Measurements from ENCODE around the gene ZNF862. TPM values are rescaled to one million over a fixed set of nuclear protein-coding genes. Genes with fewer than 3 reads are reported as not detected.

ZNF862 gene
- total RNA-seq, 1 experiment from 2014 or later = 42.4 TPM

DNA sequence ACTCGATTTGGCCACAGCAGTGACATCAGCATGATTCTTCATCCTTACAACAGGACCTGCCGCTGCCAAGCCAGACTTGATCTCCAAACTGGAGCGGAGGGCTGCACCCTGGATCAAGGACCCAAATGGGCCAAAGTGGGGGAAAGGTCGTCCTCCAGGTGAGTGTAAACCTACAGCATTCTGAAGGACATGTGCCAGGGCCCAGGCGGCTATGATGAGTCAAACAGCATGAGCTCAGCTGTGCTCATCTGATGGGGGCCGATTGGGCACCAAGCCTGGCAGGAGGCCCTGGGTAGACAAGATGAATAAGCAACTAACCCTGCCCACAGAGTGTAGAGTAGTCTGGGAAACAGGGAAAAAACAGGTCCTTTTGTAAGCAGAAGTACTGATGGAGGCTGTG lies 21.2 kb downstream of the ZNF862 start:
- Histone ChIP-seq H2AFZ (no peak overlapping the region), H3K4me1 (replicated peaks; ENCODE audit: insufficient read depth) (peaks cover 16% of the 10 kb centered on the region), H3K9me2 (ENCODE audit: insufficient read depth) (no peaks in the 10 kb centered on the region), H3K27me3 (ENCODE audit: insufficient read depth, low read depth) (no peaks in the 10 kb centered on the region), H3K9me3 (ENCODE audit: insufficient read depth, low read depth) (no peaks in the 10 kb centered on the region), H3K79me2 (ENCODE audit: low read depth) (no peaks in the 10 kb centered on the region), H3K36me3 (ENCODE audit: low read depth) (no peaks in the 10 kb centered on the region), H3K27ac (no peak overlapping the region), H3F3A (ENCODE audit: insufficient read depth, low read depth) (no peaks in the 10 kb centered on the region; the same call in 1 of the 2 replicates), H3K4me3 (no peak overlapping the region), H4K20me1 (ENCODE audit: insufficient read depth) (no peaks in the 10 kb centered on the region), H3K4me2 (no peak overlapping the region)
- TF ChIP-seq EZH2 (IDR thresholded peaks at IDR 0.05; ENCODE audit: low read depth) = no peak
- TF ChIP-seq, protein P1, sequence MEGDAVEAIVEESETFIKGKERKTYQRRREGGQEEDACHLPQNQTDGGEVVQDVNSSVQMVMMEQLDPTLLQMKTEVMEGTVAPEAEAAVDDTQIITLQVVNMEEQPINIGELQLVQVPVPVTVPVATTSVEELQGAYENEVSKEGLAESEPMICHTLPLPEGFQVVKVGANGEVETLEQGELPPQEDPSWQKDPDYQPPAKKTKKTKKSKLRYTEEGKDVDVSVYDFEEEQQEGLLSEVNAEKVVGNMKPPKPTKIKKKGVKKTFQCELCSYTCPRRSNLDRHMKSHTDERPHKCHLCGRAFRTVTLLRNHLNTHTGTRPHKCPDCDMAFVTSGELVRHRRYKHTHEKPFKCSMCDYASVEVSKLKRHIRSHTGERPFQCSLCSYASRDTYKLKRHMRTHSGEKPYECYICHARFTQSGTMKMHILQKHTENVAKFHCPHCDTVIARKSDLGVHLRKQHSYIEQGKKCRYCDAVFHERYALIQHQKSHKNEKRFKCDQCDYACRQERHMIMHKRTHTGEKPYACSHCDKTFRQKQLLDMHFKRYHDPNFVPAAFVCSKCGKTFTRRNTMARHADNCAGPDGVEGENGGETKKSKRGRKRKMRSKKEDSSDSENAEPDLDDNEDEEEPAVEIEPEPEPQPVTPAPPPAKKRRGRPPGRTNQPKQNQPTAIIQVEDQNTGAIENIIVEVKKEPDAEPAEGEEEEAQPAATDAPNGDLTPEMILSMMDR (conservative IDR thresholded peaks at IDR 0.05) = no peak
- intact Hi-C loops (cut with micrococcal nuclease; ENCODE audit: unreplicated experiment) = no loop called here
- no peak for DNase-seq
- POLR2A ChIA-PET (ENCODE audit: unreplicated experiment) = no interaction called here
- no TSS peak for BruUV-seq (replicated peaks)
- CTCF ChIA-PET = no interaction called here

DNA sequence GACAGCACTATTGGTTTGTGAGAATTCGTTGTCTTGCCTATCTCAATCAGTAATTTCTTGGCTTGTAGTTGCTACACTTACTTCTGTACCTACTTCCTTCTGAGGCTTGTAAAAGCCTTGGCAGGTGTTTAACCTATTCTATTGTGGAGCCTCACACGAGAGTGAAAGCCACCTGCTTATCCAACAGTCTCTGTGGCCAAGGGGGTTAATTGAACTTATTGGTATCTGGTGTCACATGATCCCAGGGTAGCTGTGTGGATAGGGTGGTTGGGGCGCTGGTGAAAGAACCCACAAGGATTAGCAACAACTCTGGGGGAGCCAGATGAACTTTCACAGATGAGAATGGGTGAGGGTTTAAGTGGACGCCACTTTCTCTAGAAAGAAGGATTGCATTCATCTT lies 21.7 kb downstream of the ZNF862 start:
- no peaks in the 10 kb centered on the region for H3K9me3 ChIP-seq (ENCODE audit: insufficient read depth, low read depth)
- H3K27me3 ChIP-seq (ENCODE audit: insufficient read depth, low read depth) = no peaks in the 10 kb centered on the region
- TF ChIP-seq, protein P1 (conservative IDR thresholded peaks at IDR 0.05) = no peak
- no peak for TF ChIP-seq EZH2 (IDR thresholded peaks at IDR 0.05; ENCODE audit: low read depth)
- H3K4me1 ChIP-seq (replicated peaks; ENCODE audit: insufficient read depth) = peaks cover 11% of the 10 kb centered on the region
- H3K79me2 ChIP-seq (ENCODE audit: low read depth) = no peaks in the 10 kb centered on the region
- intact Hi-C loops (cut with micrococcal nuclease; ENCODE audit: unreplicated experiment) = no loop called here
- POLR2A ChIA-PET (ENCODE audit: unreplicated experiment) = no interaction called here
- no peak overlapping the region for H3K27ac ChIP-seq
- no peaks in the 10 kb centered on the region for H3K36me3 ChIP-seq (ENCODE audit: low read depth)
- H3K4me3 ChIP-seq = no peak overlapping the region
- CTCF ChIA-PET = no interaction called here
- H3K9me2 ChIP-seq (ENCODE audit: insufficient read depth) = no peaks in the 10 kb centered on the region
- no peak for DNase-seq
- no peak overlapping the region for H3K4me2 ChIP-seq
- H2AFZ ChIP-seq = no peak overlapping the region
- H3F3A ChIP-seq (ENCODE audit: insufficient read depth, low read depth) = no peaks in the 10 kb centered on the region; the same call in 1 of the 2 replicates
- no peaks in the 10 kb centered on the region for H4K20me1 ChIP-seq (ENCODE audit: insufficient read depth)
- BruUV-seq (replicated peaks) = no TSS peak

DNA sequence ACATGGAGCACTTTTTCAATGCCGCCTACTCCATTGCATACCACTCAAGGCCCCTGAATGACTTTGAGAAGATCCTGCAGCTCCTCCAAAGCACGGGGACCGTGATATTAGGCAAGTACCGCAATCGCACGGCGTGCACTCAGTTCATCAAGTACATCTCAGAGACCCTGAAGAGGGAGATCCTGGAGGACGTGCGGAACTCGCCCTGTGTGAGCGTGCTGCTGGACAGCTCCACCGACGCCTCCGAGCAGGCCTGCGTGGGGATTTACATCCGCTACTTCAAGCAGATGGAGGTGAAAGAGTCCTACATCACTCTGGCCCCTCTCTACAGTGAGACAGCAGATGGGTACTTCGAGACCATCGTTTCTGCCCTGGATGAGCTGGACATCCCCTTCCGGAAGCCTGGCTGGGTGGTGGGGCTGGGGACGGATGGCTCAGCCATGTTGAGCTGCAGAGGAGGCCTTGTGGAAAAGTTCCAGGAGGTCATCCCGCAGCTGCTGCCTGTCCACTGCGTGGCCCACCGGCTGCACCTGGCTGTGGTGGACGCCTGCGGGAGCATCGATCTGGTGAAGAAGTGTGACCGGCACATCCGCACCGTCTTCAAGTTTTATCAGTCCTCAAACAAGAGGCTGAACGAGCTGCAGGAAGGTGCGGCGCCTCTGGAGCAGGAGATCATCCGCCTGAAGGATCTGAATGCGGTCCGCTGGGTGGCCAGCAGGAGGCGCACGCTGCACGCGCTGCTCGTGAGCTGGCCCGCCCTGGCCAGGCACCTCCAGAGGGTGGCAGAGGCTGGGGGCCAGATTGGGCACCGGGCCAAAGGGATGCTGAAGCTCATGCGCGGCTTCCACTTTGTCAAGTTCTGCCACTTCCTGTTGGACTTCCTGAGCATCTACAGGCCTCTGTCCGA lies 22.9 kb downstream of the ZNF862 start:
- Histone ChIP-seq H3K27ac (no peak overlapping the region), H2AFZ (no peak overlapping the region), H3K4me2 (no peak overlapping the region), H3K27me3 (ENCODE audit: insufficient read depth, low read depth) (no peaks in the 10 kb centered on the region), H4K20me1 (ENCODE audit: insufficient read depth) (no peaks in the 10 kb centered on the region), H3K36me3 (ENCODE audit: low read depth) (no peaks in the 10 kb centered on the region), H3K9me3 (ENCODE audit: insufficient read depth, low read depth) (no peaks in the 10 kb centered on the region), H3K79me2 (ENCODE audit: low read depth) (no peaks in the 10 kb centered on the region), H3K4me3 (no peak overlapping the region), H3K9me2 (ENCODE audit: insufficient read depth) (no peaks in the 10 kb centered on the region), H3K4me1 (replicated peaks; ENCODE audit: insufficient read depth) (no peaks in the 10 kb centered on the region), H3F3A (ENCODE audit: insufficient read depth, low read depth) (no peaks in the 10 kb centered on the region)
- TF ChIP-seq, protein P1 (conservative IDR thresholded peaks at IDR 0.05) = no peak; the same call in 1 of the 2 replicates
- no peak for TF ChIP-seq EZH2 (IDR thresholded peaks at IDR 0.05; ENCODE audit: low read depth)
- DNase-seq = no peak
- intact Hi-C loops (cut with micrococcal nuclease; ENCODE audit: unreplicated experiment) = no loop called here
- ChIA-PET CTCF (no interaction called here), POLR2A (ENCODE audit: unreplicated experiment) (interaction anchor here (0.6 kb wide), 2 partner anchors 9 to 11 kb away, joined by 6 to 11 read pairs; no protein-coding TSS in a partner anchor)
- BruUV-seq (replicated peaks) = no TSS peak
